NB4 (cell line): ENCODE data around the gene PHYKPL.

Experiments used
- POLR2A ChIP-seq: IDR thresholded peaks from 2 replicates; pipeline ENCODE4 v1.6.1; 2011; ENCODE audit warnings: mild to moderate bottlenecking; ENCODE audit not compliant: insufficient read length; ENCODE audit errors: extremely low read depth
- TF ChIP-seq, protein P1 (sequence below): IDR thresholded peaks from one replicate; pipeline ENCODE4 v1.5.1; 2012; ENCODE audit warnings: low read depth, low read length

DNA sequence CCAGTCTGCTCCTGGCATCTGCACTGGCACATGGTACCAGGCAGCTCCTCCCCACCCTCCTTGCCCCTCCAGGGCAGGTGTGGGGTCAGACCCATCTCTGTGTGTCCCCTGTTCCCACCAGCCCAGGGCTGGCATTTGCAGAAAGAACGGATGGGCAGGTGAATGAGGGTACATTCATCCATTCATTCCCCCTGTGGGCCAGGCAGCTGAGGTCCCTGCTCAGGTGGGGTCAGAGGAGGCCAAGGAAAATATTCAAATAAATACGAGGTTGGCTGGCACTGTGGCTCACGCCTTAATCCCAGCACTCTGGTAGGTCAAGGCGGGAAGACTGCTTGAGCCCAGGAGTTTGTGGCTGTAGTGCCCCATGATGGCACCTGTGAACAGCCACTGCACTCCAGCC, 25.0 kb upstream of the PHYKPL start:
- TF ChIP-seq, protein P1, sequence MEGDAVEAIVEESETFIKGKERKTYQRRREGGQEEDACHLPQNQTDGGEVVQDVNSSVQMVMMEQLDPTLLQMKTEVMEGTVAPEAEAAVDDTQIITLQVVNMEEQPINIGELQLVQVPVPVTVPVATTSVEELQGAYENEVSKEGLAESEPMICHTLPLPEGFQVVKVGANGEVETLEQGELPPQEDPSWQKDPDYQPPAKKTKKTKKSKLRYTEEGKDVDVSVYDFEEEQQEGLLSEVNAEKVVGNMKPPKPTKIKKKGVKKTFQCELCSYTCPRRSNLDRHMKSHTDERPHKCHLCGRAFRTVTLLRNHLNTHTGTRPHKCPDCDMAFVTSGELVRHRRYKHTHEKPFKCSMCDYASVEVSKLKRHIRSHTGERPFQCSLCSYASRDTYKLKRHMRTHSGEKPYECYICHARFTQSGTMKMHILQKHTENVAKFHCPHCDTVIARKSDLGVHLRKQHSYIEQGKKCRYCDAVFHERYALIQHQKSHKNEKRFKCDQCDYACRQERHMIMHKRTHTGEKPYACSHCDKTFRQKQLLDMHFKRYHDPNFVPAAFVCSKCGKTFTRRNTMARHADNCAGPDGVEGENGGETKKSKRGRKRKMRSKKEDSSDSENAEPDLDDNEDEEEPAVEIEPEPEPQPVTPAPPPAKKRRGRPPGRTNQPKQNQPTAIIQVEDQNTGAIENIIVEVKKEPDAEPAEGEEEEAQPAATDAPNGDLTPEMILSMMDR: no peak
- no peak for TF ChIP-seq POLR2A
